Suppressor macrophage (primary cell): ENCODE results near the gene HINT1.
"Not testable (repeated sequence)": the region's sequence is repeated elsewhere in the genome, so short reads cannot be mapped to it uniquely, and the experiment has no call there.

Source experiments
- DNase-seq, 4 experiments: peaks; one replicate each; pipeline ENCODE4 v3.0.0-alpha.2; 2020 to 2022
- total RNA-seq, 17 experiments: gene quantifications; one replicate each; lab custom pipeline; 2026; ENCODE audit warnings: mixed read lengths in 6 of 17, inconsistent platforms in 3 of 17; lab: John Stamatoyannopoulos, UW

HINT1 gene
- total RNA-seq = 75.9 to 163 (median 118) reads per million in 17 experiments

- DNase-seq = peak; percentile 93 to 97 (median 96)
Observed at GRCh38 chr5:131165119-131165727, at the start of gene HINT1. Gene HINT1, minus strand, starts transcription at chr5:131165256. Its CDS starts 51 bp downstream, at chr5:131165205.

- DNase-seq = no peak
Observed at GRCh38 chr5:131214609-131215227, 49.7 kb upstream of the HINT1 start.

DNA sequence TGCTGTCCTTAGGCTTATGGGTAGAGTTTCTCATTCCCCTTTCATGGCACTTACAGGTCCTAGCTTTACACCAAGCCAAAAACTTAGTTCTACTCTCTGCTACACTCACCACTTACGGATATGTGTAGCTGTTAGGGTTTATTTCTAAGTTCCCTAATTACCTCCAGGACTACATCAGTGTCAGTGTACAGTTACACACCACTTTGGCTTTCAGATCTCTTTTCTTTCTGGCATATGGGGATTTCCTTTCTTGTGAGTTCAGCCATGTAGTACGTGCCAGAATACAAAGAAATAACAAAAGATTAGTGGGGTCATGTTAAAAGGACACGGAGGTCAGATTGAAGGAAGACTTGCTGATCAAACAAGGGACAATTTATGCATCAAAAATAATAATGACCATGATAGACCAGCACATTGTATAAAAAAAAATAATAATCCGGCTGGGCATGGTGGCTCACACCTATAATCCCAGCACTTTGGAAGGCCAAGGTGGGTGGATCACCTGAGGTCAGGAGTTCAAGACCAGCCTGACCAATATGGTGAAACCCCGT lies 47.5 kb upstream of the HINT1 start:
- peak in 3 of 4 experiments; percentile 32 to 70 (median 65) for DNase-seq

DNA sequence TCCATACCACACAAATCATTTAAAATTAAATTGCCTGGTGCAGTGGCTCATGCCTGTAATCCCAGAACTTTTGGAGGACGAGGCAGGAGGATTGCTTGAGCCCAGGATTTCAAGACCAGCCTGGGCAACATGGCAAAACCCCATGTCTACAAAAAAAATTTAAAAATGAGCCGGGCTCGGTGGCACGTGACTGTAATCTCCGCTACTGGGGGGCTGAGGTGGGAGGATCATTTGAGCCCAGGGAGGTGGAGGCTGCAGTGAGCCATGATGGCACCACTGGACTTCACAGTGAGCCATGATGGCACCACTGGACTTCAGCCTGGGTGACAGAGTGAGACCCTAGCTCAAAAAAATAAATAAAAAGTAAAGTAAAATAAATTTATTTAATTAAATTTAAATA lies 46.6 kb upstream of the HINT1 start:
- no peak for DNase-seq

DNA sequence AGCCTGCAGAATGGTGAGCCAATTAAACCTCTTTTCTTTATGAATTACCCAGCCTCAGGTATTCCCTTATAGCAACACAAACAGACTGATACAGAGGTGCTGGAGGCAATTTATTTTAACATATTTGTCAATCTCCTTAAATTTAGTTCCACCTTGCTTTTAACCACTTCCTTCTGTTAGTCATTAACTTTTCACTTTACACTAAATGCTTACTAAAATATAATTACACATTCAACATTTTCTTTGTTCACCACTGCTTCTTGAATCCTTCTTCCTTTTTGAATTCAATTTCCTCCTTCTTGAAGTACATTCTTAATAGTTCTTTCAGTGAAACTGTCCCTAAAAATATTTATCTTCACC lies 45.1 kb upstream of the HINT1 start:
- DNase-seq = no peak

- DNase-seq = peak; percentile 78 to 94 (median 86)
Observed at GRCh38 chr5:131209506-131210150, 44.6 kb upstream of the HINT1 start.

GRCh38 chr5:131209175-131209505 lies 44.1 kb upstream of the HINT1 start:
- DNase-seq = no peak

- DNase-seq = peak in 2 of 4 experiments; percentile 23 to 35
Observed at GRCh38 chr5:131206772-131207171, 41.7 kb upstream of the HINT1 start.

DNA sequence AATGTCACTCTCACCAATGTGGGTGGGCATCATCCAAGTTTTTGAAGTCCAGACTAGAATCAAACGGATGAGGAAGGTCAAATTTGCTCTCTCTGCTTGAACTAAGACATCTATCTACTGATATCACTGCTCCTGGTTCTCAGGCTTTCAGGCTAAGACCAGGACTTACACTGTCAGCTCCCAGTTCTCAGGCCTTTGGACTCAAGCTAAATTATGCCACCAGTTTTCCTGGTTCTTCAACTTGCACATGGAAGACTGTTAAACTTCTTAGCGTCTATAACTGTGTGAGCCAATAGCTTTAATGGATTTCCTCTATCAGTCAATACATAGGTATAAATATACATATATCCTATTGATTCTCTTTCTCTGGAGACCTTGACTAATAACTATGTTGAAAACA lies 41.0 kb upstream of the HINT1 start:
- DNase-seq = no peak

- no peak for DNase-seq
Observed at GRCh38 chr5:131204964-131205363, 39.9 kb upstream of the HINT1 start.

GRCh38 chr5:131200560-131200959 lies 35.5 kb upstream of the HINT1 start:
- DNase-seq = no peak

GRCh38 chr5:131198625-131199024 lies 33.6 kb upstream of the HINT1 start:
- DNase-seq = no peak

DNA sequence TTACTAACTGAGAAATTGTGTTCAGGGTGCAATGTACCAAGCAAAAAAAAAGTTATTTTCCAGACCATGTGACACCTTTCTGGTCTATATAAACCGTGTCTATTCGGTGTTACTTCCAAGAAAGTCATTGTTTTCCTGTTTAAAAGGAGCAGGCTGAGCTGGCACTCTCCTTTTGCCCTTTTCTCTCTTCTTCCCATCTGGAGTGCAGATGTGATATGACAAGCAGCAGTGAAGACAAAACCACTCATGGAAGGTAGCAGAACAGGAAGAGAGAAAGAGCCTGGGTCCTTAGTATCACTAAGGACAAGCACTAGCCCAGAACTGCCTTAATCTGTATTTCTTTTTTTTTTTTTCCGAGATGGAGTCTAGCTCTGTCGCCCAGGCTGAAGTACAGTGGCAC lies 31.3 kb upstream of the HINT1 start:
- DNase-seq = no peak

- no peak for DNase-seq
Observed at GRCh38 chr5:131195696-131196095, 30.6 kb upstream of the HINT1 start.

DNA sequence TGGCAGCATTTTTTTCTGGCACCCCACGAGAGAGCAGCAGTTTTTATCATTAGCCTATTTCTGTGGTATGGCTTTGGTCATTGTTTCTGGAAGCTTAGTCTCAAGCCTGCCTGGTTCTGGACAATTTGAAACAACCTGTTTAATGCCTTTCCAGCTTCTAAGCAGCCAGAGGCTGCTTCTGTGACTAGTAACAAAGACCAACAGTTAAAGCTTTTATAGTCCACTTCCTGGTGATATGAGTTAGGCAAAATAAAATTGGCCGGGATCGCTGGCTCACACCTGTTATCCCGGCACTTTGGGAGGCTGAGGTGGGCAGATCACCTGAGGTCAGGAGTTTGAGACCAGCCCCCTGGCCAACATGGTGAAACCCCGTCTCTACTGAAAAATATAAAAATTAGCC lies 29.7 kb upstream of the HINT1 start:
- no peak for DNase-seq

DNA sequence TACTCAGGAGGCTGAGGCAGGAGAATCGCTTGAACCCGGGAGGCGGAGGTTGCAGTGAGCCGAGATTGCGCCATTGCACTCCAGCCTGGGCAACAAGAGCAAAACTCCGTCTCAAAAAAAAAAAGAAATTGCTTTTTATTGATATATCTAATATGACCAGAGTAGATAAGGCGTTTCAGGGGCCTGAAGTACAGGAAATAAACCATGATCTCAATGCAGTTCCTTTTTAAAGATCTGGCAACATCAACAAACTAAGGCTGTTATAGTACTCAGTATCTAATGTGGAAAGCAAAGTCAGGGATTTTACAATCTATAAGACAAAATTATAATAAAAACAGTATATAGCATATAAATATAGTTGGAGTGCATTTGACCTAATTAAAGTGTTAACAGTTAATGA lies 28.8 kb upstream of the HINT1 start:
- DNase-seq = not testable (repeated sequence)

- no peak for DNase-seq
Observed at GRCh38 chr5:131193106-131193505, 28.1 kb upstream of the HINT1 start.

DNA sequence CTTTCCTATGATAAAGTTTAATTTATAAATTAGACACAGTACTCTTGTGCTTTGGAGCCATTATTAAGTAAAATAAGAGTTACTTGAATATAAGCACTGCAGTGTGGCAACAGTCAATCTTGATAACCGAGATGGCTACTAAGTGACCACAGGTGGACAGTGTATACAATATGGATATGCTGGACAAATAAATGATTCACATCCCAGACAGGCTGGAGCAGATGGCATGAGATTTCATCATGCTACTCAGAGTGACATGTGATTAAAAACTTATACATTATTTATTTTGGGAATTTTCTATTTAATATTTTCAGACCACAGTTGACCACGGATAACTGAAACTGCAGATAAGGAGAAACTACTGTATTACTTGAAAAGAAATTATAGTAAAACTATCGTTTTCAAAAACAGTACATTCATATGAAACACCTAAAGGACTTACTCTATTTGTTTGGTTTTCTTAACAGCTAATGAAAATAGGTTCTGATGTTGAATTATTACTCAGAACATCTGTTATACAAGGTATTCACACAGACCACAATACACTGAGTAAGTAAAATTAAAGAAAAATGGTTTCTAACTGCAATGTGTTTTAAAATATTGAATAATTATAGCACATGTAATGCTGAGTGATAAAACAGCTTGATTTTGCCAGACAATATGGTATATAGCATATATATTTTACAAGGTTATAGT lies 21.7 kb upstream of the HINT1 start:
- no peak for DNase-seq

- DNase-seq = no peak
Observed at GRCh38 chr5:131185523-131186104, 20.6 kb upstream of the HINT1 start.

- no peak for DNase-seq
Observed at GRCh38 chr5:131182839-131183238, 17.8 kb upstream of the HINT1 start.

DNA sequence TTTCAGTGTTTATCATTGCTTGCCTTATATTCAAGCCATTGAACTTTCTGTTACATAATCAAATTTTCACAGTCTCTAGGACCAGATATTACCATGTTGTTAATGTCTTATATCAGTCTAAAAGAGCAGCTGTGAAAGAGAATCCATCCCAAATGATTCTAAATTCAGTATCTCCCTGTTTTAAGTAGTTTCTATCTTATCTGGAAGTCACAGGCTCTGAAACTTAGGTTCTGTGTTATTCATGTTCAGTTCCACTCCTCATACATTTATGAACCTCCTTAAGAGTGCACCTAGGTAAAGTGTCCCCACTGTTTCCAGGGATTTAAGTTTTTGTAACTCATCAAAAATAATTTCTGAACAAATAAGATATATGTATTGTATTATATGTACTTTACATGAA lies 15.4 kb upstream of the HINT1 start:
- no peak for DNase-seq

GRCh38 chr5:131171276-131171810 lies 6.3 kb upstream of the HINT1 start:
- peak in 1 of 4 experiments; percentile 3 for DNase-seq
